Epithelial cell of prostate (primary cell): ENCODE results near the gene ADARB2.

Experiments used
- DNase-seq: peaks from one replicate; pipeline ENCODE4 v3.0.0-alpha.2; 2011; ENCODE audit warnings: low read depth, low spot score
- H3K27ac ChIP-seq: fragments of 450-650 bp; 2 replicates; pipeline ENCODE4 v1.5.1; 2017; ENCODE audit warnings: mild to moderate bottlenecking

The ADARB2 gene

GRCh38 chr10:1395481-1396296, 341.6 kb downstream of the ADARB2 start:
- DNase-seq = no peak
- H3K27ac ChIP-seq = no peak overlapping the region

GRCh38 chr10:1395025-1395480, 342.3 kb downstream of the ADARB2 start:
- DNase-seq = no peak
- H3K27ac ChIP-seq = no peak overlapping the region

GRCh38 chr10:1394155-1394912, 343.0 kb downstream of the ADARB2 start:
- DNase-seq = no peak
- H3K27ac ChIP-seq = no peak overlapping the region

- DNase-seq = no peak
- no peak overlapping the region for H3K27ac ChIP-seq
Observed at GRCh38 chr10:1393481-1393880, 343.8 kb downstream of the ADARB2 start.

GRCh38 chr10:1392127-1392526, 345.2 kb downstream of the ADARB2 start:
- no peak overlapping the region for H3K27ac ChIP-seq
- no peak for DNase-seq

GRCh38 chr10:1390200-1390599, 347.1 kb downstream of the ADARB2 start:
- no peak overlapping the region for H3K27ac ChIP-seq
- no peak for DNase-seq

- DNase-seq = no peak
- no peak overlapping the region for H3K27ac ChIP-seq
Observed at GRCh38 chr10:1384026-1384425, 353.3 kb downstream of the ADARB2 start.

- H3K27ac ChIP-seq = no peak overlapping the region
- no peak for DNase-seq
Observed at GRCh38 chr10:1382711-1383110, 354.6 kb downstream of the ADARB2 start.

- no peak for DNase-seq
- no peak overlapping the region for H3K27ac ChIP-seq
Observed at GRCh38 chr10:1381339-1381738, 356.0 kb downstream of the ADARB2 start.

GRCh38 chr10:1380088-1380671, 357.1 kb downstream of the ADARB2 start:
- no peak overlapping the region for H3K27ac ChIP-seq
- no peak for DNase-seq

- H3K27ac ChIP-seq = no peak overlapping the region
- no peak for DNase-seq
Observed at GRCh38 chr10:1379601-1380000, 357.7 kb downstream of the ADARB2 start.

GRCh38 chr10:1378473-1378872, 358.9 kb downstream of the ADARB2 start:
- no peak overlapping the region for H3K27ac ChIP-seq
- DNase-seq = no peak

GRCh38 chr10:1377740-1378397, 359.5 kb downstream of the ADARB2 start:
- DNase-seq = no peak
- H3K27ac ChIP-seq = no peak overlapping the region

GRCh38 chr10:1377231-1377630, 360.1 kb downstream of the ADARB2 start:
- no peak overlapping the region for H3K27ac ChIP-seq
- no peak for DNase-seq

GRCh38 chr10:1376384-1376945, 360.9 kb downstream of the ADARB2 start:
- no peak for DNase-seq
- H3K27ac ChIP-seq = no peak overlapping the region

- DNase-seq = no peak
- H3K27ac ChIP-seq = no peak overlapping the region
Observed at GRCh38 chr10:1375346-1376170, 361.8 kb downstream of the ADARB2 start.

- no peak overlapping the region for H3K27ac ChIP-seq
- DNase-seq = no peak
Observed at GRCh38 chr10:1374511-1375345, 362.6 kb downstream of the ADARB2 start.

- DNase-seq = no peak
- no peak overlapping the region for H3K27ac ChIP-seq
Observed at GRCh38 chr10:1373287-1373686, 364.0 kb downstream of the ADARB2 start.

- no peak for DNase-seq
- no peak overlapping the region for H3K27ac ChIP-seq
Observed at GRCh38 chr10:1372212-1372611, 365.1 kb downstream of the ADARB2 start.
